GM15510 (cell line): ENCODE measurements around the gene EDAR.

Experiments
- POLR2A ChIP-seq: IDR thresholded peaks from 3 replicates; pipeline ENCODE4 v1.6.1; 2011; ENCODE audit warnings: borderline replicate concordance; ENCODE audit not compliant: insufficient read length; ENCODE audit errors: extremely low read depth

EDAR gene

DNA sequence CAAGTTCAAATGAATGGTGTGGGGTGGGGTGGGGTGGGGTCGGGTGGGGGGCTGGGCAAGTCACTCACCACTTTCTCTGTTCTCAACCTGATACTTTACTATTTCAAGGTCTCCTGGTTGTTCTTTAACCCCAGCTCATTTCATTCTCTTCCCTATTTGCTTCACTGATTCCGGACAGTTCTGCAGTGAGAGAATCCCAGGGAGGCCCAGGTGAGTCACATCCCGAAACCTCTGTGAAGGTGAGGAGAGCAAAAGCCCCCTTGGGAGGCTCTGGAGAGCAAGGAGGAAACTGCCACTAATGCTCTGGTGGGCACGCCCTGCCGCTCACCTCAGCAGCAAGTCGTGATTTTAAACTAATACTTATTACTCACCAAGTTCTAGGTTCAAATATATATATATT is 8.9 kb downstream of the EDAR start:
- no peak for TF ChIP-seq POLR2A

DNA sequence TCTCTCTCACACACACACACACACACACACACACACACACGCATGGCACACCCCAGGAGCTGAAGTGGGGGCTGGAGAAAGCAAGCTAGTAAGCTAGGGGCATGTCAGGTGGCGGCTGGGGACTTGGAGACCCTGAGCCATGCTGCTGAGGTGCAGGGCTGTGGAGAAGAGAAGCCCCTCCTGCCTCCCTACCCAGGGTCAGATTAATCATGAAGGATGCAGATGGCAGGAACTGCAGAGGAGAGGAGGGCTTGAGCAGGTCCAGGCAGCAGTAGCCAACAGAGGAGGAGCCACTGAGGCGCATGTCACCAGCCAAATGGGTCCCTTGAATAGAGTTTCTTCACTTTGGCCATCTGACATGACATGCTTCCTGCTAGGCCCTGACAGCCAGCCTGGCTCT is 9.6 kb downstream of the EDAR start:
- no peak for TF ChIP-seq POLR2A

DNA sequence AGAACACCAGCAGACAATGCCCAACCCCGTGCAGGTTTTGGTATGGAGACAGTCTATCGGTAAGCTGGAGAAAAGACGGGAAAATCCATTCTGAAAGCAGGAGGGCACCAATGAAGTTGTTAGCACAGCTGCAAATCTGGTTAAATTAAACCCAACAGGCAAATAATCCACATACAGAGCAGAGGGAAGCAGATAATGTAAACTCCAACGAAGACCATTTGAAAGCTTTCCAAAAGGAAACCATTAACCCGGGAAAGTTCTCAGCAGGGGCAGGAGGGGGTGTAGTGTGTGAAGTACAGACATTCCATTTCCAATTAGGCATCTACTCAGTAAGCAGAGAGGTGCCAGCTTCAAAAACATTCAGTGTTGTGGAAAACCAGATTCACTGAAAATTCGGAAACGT is 10.3 kb downstream of the EDAR start:
- TF ChIP-seq POLR2A = no peak

DNA sequence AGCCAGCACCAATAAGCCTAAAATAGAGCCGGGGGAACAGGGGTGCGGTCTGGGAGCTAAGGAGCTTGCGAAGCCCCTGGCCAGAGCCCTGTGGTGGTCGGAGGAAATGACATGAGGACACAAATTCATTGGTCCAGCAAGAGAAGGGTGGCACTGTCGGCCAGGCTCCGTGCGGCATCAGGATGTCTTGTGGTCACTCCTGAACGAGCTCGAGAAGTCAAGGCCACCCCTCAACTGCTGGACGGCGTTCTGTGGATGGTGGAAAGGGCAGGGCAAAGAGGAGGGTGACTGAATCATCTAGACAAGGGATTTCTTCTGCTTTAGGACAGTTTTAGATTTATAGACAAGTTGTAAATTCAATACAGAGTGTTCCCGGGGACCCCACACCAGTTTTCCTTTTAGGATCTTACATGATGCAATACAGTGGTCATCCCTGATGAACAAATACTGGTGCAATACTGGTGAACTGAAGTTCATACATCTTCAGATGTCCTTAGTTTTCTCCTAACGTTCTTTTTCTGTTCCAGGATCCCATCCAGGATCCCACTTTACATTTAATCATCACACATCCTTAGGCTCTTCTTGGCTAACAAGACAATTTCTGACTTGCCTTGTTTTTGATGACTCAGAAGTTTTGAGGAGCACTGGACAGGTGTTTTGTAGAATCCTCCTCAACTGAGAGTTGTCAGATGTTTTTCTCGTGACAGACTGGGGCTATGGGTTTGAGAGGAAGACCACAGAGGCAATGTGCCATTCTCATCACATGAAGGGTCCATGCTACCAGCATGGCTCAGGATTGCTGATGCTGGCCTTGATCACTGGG is 13.2 kb downstream of the EDAR start:
- TF ChIP-seq POLR2A = no peak

DNA sequence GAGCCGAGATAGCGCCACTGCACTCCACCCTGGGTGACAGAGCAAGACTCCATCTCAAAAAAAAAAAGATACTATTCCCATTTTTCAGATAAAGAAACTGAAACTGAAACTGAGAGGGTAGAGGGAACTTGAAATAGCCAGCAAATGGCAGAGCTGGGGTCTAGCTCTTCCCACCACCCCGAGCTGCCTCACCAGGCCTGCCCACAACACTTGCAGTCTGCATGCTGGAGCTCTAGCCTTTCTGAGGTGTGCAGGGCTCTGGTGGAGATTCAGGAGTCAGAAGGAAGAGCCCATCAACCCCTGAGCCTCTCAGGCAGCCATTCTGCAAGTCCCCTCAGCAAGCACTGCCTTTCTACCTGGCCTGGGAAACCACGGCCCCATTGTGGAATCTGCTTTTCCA is 14.3 kb downstream of the EDAR start:
- no peak for TF ChIP-seq POLR2A

DNA sequence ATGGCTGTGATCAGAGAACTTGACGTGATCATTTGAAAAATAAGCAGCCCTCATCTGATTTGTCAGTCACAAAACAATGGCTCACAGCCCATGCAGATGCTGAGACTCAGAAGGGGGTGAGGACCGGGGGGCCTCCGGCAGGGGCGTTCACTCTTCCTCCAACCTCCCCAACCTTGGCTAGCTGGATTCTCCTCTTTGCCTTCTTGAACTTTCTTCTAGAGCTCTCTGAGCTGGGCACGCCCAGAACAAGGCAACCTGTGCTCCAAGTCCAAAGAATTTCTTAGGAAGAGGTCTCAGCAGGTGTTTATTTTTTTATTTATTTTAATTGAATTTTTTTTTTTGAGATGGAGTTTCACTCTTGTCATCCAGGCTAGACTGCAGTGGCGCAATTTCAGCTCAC is 16.4 kb downstream of the EDAR start:
- no peak for TF ChIP-seq POLR2A

DNA sequence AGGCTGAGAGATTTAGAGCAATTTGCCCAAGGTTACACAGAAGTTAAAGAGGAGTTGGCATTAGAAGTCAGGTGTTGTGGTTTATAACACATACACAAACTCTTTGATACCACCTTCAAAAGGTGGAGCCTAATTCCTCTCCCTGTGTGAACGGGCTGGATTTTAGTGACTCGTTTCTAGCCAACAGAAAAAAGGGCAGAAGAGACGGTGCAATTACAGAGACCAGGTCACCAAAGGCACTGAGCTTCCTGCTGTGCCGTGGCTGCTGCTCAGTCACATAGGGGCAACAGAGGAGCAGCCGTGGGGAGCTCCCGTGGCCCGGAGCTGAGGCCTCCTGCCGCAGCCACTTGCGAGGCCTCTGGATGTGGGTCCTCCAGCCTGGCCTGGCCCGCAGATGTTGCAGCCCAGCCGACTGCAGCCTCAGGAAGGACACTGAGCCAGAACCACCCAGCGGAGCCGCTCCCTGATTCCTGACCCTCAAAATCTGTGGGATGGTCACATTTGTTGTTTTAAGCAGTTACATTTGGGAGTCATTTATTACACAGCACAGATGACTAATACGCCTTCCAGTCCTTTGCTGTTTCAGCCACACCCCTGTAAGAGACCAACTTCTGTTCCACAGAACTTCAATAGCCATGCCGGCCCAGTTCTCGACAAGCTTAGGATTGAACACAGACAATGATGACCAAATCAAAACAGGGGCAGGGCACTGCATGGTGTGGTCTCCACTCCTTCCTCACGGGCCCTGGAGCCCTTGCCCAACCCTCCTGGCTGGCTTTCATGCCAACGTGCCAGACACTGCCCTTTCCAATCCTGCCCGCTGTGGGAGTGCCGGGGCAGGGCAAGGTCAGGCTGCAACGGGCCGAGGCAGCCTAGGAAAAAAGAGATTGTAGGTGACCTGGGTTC is 17.1 kb downstream of the EDAR start:
- no peak for TF ChIP-seq POLR2A

DNA sequence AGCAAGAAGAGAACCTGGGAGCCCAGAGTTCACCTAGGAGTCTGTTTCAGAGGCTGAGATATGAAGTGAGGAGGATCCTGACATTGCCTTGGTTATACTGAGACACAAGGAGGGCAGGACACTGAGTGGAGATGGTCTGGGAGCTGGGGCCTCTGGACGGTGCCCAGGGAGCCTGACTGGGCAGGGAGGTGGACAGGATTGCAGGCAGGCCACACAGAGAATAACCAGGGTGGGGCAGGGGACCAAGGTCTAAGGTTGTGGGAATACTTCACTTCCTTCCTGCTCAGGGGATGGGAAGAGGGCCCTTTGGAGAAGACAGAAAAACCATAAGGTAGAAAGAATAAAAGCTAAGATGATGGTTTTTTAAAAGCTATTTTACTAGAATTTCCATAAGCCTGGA is 18.7 kb downstream of the EDAR start:
- no peak for TF ChIP-seq POLR2A

DNA sequence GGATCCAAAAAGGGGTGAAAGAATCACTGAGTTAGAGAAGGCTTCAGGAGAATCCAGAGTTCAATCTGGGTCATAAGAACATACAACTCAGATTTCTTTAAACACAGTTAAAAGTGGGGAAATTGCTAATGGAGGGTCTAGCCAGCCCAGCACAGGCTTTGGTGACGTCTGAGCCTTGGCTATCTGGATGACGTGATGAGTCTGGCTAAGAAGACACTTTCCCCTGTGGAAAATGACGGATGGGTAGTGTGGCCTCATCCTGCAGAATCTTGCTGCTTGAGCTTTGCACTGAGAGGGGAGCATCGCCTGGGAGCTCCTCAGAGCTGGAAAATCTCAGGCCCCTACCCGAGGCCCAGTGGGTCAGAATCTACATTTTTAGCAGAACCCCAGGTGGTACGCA is 19.2 kb downstream of the EDAR start:
- TF ChIP-seq POLR2A = no peak

DNA sequence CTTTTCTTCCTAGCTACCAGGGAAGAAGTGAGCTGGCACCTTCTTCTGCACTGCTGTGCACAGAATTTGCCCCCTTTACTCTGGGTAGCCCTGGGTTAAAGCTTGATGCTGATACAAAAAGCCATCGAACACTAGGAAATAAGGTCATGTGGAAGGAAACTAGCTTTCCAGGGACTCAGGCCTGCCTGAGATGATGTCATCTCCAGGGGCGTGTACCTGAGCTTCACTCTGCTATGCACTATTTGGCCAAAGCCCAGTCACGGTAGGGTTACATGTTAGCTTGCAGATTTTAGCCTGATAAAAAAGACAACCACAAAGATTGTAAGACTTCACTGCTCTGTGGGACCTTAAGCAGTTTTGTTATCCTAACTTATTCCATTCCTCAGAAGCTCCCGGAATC is 20.4 kb downstream of the EDAR start:
- TF ChIP-seq POLR2A = no peak

DNA sequence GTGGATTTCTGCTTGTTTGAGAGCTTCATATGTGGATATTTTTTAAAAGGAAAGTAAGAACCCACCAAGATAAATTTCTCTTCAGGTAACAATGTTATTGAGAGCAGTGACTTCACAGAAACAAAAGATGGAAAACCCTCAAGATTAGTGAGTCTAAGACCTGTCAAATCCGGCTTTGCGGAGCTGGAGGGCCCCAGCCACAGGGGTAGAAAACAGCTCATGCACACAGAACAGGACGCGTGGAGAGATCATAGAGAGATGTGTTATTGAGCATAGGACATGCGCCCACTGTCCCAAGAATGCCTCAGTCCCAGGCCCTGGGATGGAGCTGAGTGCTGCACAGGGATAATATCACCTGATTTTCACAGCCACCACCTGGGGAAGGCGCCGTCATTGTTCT is 21.3 kb downstream of the EDAR start:
- TF ChIP-seq POLR2A = no peak

DNA sequence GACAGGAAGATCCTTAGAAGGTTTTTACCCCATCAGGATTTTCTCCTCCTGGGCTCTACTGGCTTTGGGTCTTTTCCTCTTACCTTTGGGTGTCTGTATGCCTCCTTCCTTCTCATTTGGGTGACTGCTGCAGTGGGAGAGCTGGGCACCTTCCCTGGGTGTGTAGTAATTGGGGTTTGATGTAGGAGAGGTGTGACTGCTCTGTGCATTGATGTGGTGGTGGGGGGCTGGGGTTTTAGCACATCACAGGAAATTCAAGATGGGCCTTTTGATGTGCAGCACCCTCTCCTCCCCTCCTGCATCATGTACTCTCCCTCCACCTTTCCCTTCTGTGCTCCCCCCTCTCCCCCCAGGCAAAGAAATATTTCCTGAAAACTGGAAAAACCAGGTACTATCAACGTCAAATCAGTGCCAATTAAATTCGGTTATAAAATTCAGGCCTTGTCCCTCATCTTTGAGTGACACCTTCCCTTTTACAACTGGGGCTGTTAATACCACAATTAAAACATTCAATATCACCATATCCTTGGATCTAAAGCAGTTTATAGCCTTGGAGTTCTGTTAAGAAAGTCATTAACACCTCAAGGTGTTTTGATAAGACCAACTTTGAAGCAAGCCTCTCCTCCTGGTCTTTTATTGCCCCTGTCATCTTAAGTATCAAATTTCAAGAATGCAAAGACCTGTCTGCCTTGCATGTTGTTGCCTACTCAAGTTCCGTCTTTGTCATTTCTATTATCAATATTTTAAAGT is 23.3 kb downstream of the EDAR start:
- TF ChIP-seq POLR2A = no peak

DNA sequence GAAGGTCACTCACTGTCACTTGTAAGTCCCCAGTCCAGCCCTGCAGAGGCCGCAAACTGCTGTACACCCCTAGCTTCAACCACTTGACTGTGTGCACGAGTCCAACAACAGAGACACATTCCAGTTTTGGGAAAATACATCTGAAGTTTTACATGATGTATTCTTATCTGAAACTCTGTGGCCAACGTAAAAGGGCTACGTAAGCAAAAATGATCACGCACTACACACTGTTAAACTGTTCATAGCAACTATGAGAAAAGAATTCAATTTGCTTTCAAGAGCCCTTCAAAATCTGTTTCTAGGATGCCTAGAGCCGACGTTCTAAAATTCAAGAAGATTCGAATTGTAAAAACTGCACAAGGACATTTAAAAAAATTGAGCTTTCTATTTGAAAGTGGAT is 26.0 kb downstream of the EDAR start:
- TF ChIP-seq POLR2A = no peak

DNA sequence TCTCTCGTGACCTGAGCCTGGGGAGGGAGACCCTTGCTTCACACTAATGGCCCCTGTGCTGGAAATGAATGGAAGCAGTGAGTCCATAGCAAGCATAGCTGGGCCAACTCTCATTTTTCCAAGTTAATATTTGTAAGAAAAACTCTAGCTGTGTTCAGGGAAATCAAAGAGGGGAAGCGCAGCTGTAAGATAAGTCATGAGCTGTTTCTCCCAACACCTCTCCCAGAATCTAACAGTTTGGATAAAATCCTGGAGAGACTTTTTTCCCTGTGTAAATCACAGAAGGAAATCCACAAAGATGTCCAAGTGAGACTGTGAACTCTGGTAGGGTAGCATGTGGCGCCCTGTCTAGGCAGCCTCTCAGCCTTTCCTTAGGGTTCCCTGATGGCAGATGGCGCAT is 27.2 kb downstream of the EDAR start:
- TF ChIP-seq POLR2A = no peak

DNA sequence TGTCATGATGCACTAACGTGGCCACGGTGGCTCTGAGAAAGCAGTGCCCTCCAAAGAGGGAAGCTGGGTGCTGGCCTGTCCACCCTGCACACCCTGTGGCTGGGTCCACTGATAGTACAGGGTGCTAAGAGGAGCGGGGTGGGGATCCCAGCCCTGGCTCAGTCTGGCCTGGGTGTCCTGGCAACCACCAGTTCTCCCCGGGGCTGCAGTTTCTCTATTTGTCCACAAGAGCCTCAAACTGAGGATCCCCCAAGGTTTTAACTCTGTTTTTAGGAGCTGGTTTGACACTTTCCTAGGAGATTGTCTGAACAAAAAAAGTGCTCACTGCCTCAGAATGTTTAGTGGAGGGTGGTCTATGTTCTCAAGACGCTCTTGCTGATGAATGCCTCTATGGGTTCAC is 29.0 kb downstream of the EDAR start:
- TF ChIP-seq POLR2A = no peak
